ENCODE data around the gene INPP5A. TPM values are rescaled to one million over a fixed set of nuclear protein-coding genes. Genes with fewer than 3 reads are reported as not detected.

The INPP5A gene
- total RNA-seq, 3 donors from 2014 or later: 26.6 to 50.6 (median 38.7) TPM

GRCh38 chr10:132592790-132593383, 55.3 kb downstream of the INPP5A start:
- TF ChIP-seq POLR2AphosphoS5 (IDR thresholded peaks at IDR 0.05) (no peak), POLR2A (IDR thresholded peaks at IDR 0.05) (no peak)
- TF ChIP-seq, protein P1, sequence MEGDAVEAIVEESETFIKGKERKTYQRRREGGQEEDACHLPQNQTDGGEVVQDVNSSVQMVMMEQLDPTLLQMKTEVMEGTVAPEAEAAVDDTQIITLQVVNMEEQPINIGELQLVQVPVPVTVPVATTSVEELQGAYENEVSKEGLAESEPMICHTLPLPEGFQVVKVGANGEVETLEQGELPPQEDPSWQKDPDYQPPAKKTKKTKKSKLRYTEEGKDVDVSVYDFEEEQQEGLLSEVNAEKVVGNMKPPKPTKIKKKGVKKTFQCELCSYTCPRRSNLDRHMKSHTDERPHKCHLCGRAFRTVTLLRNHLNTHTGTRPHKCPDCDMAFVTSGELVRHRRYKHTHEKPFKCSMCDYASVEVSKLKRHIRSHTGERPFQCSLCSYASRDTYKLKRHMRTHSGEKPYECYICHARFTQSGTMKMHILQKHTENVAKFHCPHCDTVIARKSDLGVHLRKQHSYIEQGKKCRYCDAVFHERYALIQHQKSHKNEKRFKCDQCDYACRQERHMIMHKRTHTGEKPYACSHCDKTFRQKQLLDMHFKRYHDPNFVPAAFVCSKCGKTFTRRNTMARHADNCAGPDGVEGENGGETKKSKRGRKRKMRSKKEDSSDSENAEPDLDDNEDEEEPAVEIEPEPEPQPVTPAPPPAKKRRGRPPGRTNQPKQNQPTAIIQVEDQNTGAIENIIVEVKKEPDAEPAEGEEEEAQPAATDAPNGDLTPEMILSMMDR (IDR thresholded peaks at IDR 0.05): no peak
- Histone ChIP-seq H3K27ac (no peak overlapping the region), H3K27me3 (no peaks in the 10 kb centered on the region), H3K4me1 (no peaks in the 10 kb centered on the region), H3K36me3 (no peaks in the 10 kb centered on the region), H3K4me3 (no peak overlapping the region), H3K9me3 (no peaks in the 10 kb centered on the region)
- intact Hi-C loops (cut with DNase I; ENCODE audit: low total_unique reads): no loop called here
- no peak for DNase-seq (ENCODE audit: low spot score in 2 of 2)

DNA sequence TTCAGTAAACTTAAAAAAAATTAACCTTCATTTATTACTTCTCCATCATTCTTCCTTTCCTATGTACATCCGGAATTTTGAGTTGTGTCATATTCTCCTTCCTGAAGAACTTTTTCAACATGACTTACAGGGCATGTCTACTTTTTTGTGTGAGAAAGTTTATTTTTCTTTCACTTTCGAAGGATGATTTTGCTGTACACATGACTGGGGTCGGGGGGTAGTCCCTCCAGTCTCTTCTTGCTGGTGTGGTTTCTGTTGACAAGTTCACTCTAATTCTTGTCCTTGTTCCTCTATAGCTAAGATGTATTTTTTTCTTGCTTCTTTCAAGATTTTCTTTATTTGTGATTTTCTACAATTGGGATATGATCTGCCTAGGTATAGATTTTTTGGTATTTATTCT, 55.8 kb downstream of the INPP5A start:
- no peak for TF ChIP-seq POLR2A (IDR thresholded peaks at IDR 0.05)
- TF ChIP-seq, protein P1 (IDR thresholded peaks at IDR 0.05): no peak
- TF ChIP-seq POLR2AphosphoS5 (IDR thresholded peaks at IDR 0.05): no peak
- H3K36me3 ChIP-seq: no peaks in the 10 kb centered on the region
- no peaks in the 10 kb centered on the region for H3K9me3 ChIP-seq
- intact Hi-C loops (cut with DNase I; ENCODE audit: low total_unique reads): no loop called here
- no peak overlapping the region for H3K27ac ChIP-seq
- no peak overlapping the region for H3K4me3 ChIP-seq
- H3K27me3 ChIP-seq: no peaks in the 10 kb centered on the region
- DNase-seq (ENCODE audit: low spot score in 2 of 2): no peak
- no peaks in the 10 kb centered on the region for H3K4me1 ChIP-seq

GRCh38 chr10:132593900-132594876, 56.6 kb downstream of the INPP5A start:
- intact Hi-C loops (cut with DNase I; ENCODE audit: low total_unique reads): no loop called here
- no peak for TF ChIP-seq POLR2A (IDR thresholded peaks at IDR 0.05)
- TF ChIP-seq, protein P1 (IDR thresholded peaks at IDR 0.05): no peak
- no peak for TF ChIP-seq POLR2AphosphoS5 (IDR thresholded peaks at IDR 0.05)
- Histone ChIP-seq H3K9me3 (no peaks in the 10 kb centered on the region), H3K36me3 (no peaks in the 10 kb centered on the region), H3K4me1 (no peaks in the 10 kb centered on the region), H3K27me3 (no peaks in the 10 kb centered on the region), H3K4me3 (no peak overlapping the region), H3K27ac (no peak overlapping the region)
- no peak for DNase-seq (ENCODE audit: low spot score in 2 of 2)

- Histone ChIP-seq H3K27me3 (no peaks in the 10 kb centered on the region), H3K27ac (no peak overlapping the region), H3K36me3 (no peaks in the 10 kb centered on the region), H3K9me3 (peaks cover 0 to under 1% of the 10 kb centered on the region in 2 donors), H3K4me3 (no peak overlapping the region), H3K4me1 (no peaks in the 10 kb centered on the region)
- TF ChIP-seq, protein P1 (IDR thresholded peaks at IDR 0.05): no peak
- TF ChIP-seq POLR2AphosphoS5 (IDR thresholded peaks at IDR 0.05): no peak
- TF ChIP-seq POLR2A (IDR thresholded peaks at IDR 0.05): no peak
- intact Hi-C loops (cut with DNase I; ENCODE audit: low total_unique reads): no loop called here
- no peak for DNase-seq (ENCODE audit: low spot score in 2 of 2)
Measured at GRCh38 chr10:132595021-132595420, 57.4 kb downstream of the INPP5A start.

GRCh38 chr10:132595854-132596253, 58.3 kb downstream of the INPP5A start:
- Histone ChIP-seq H3K27me3 (no peaks in the 10 kb centered on the region), H3K36me3 (no peaks in the 10 kb centered on the region), H3K4me1 (no peaks in the 10 kb centered on the region), H3K27ac (no peak overlapping the region), H3K4me3 (no peak overlapping the region), H3K9me3 (peaks cover 7 to 9% of the 10 kb centered on the region in 2 donors)
- intact Hi-C loops (cut with DNase I; ENCODE audit: low total_unique reads): no loop called here
- TF ChIP-seq POLR2A (IDR thresholded peaks at IDR 0.05) (no peak), POLR2AphosphoS5 (IDR thresholded peaks at IDR 0.05) (no peak)
- TF ChIP-seq, protein P1 (IDR thresholded peaks at IDR 0.05): no peak
- no peak for DNase-seq (ENCODE audit: low spot score in 2 of 2)
